Osteoblast (primary cell): Measurements from ENCODE around the gene MEI4. TPM values are rescaled to one million over a fixed set of nuclear protein-coding genes. Genes with fewer than 3 reads are reported as not detected.

Source experiments
- DNase-seq: peaks from one replicate; pipeline ENCODE4 v3.0.0; 2011; ENCODE audit warnings: low spot score, mixed read lengths; ENCODE audit not compliant: insufficient read length; ENCODE audit errors: missing footprints
- H2AFZ ChIP-seq: 2 replicates; pipeline ENCODE4 v1.6.0; 2011; ENCODE audit warnings: mild to moderate bottlenecking, low read length
- H3K27ac ChIP-seq: 2 replicates; pipeline ENCODE4 v1.5.1; 2011; ENCODE audit warnings: mild to moderate bottlenecking, low read depth, low read length, moderate library complexity
- H3K27me3 ChIP-seq: 2 replicates; pipeline ENCODE4 v1.6.0; 2012; ENCODE audit warnings: mild to moderate bottlenecking, control low read depth, inconsistent platforms, low read length, moderate library complexity; ENCODE audit not compliant: insufficient read depth
- H3K36me3 ChIP-seq: 2 replicates; pipeline ENCODE4 v1.5.1; 2011; ENCODE audit warnings: mild to moderate bottlenecking, low read length, control low read depth, moderate library complexity; ENCODE audit not compliant: insufficient read depth
- H3K4me1 ChIP-seq: 2 replicates; pipeline ENCODE4 v1.5.1; 2011; ENCODE audit warnings: mild to moderate bottlenecking, low read length, control low read depth, moderate library complexity; ENCODE audit not compliant: insufficient read depth
- H3K4me2 ChIP-seq: 2 replicates; pipeline ENCODE4 v1.6.0; 2011; ENCODE audit warnings: mild to moderate bottlenecking, low read length; ENCODE audit not compliant: insufficient read depth
- H3K4me3 ChIP-seq: fragments of 200-600 bp; sonication (generic); 3 replicates; pipeline ENCODE4 v1.5.1; 2012; ENCODE audit warnings: mild to moderate bottlenecking, low read length, inconsistent platforms; ENCODE audit not compliant: insufficient read depth
- H3K79me2 ChIP-seq: 2 replicates; pipeline ENCODE4 v1.6.0; 2012; ENCODE audit warnings: mild to moderate bottlenecking, low read length, control low read depth, inconsistent platforms; ENCODE audit not compliant: insufficient read depth
- H3K9me3 ChIP-seq: 2 replicates; pipeline ENCODE4 v1.5.1; 2011; ENCODE audit warnings: low read depth, low read length, control low read depth
- H4K20me1 ChIP-seq: 2 replicates; pipeline ENCODE4 v1.6.0; 2012; ENCODE audit warnings: mild to moderate bottlenecking, low read length, control low read depth; ENCODE audit not compliant: insufficient read depth
- total RNA-seq: library from RNA; depleted of rRNA; stranded (reverse); fragments of >200 nt; gene quantifications from 2 replicates; pipeline ENCODE4 v1.2.3, GENCODE V29; 2012
- TF ChIP-seq, protein P1 (sequence below): IDR thresholded peaks from 2 replicates; pipeline ENCODE4 v1.5.1; 2011; ENCODE audit warnings: mild to moderate bottlenecking, low read depth, low read length, moderate library complexity; ENCODE audit errors: extremely low read depth

MEI4 gene
- total RNA-seq, 1 donor = not detected

DNA sequence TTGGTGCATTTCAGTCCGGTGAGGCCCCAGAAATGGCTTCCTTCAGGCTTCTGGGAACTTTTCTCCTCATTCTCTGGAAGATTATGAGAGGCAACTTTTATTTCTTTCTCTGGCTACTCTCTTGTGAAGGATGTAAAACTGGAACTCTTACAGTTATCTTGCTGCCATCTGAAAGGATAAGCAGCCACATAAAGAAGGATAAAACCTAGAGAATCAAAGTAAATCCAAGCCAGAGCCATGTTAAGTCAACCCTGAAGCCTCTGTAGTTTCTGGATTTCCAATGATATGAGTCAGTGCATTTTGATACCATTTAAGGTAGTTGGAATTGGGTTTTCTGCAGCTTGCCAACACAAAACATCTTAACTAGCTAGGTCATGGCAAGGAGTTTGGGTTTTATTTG is 123.6 kb downstream of the MEI4 start:
- Histone ChIP-seq H3K79me2 (no peaks in the 10 kb centered on the region), H3K27ac (no peak overlapping the region), H3K4me2 (no peak overlapping the region), H3K36me3 (no peaks in the 10 kb centered on the region), H4K20me1 (no peaks in the 10 kb centered on the region), H3K27me3 (no peaks in the 10 kb centered on the region), H3K4me3 (no peak overlapping the region), H3K4me1 (no peaks in the 10 kb centered on the region), H2AFZ (no peak overlapping the region), H3K9me3 (no peaks in the 10 kb centered on the region)
- TF ChIP-seq, protein P1, sequence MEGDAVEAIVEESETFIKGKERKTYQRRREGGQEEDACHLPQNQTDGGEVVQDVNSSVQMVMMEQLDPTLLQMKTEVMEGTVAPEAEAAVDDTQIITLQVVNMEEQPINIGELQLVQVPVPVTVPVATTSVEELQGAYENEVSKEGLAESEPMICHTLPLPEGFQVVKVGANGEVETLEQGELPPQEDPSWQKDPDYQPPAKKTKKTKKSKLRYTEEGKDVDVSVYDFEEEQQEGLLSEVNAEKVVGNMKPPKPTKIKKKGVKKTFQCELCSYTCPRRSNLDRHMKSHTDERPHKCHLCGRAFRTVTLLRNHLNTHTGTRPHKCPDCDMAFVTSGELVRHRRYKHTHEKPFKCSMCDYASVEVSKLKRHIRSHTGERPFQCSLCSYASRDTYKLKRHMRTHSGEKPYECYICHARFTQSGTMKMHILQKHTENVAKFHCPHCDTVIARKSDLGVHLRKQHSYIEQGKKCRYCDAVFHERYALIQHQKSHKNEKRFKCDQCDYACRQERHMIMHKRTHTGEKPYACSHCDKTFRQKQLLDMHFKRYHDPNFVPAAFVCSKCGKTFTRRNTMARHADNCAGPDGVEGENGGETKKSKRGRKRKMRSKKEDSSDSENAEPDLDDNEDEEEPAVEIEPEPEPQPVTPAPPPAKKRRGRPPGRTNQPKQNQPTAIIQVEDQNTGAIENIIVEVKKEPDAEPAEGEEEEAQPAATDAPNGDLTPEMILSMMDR = no peak
- no peak for DNase-seq

DNA sequence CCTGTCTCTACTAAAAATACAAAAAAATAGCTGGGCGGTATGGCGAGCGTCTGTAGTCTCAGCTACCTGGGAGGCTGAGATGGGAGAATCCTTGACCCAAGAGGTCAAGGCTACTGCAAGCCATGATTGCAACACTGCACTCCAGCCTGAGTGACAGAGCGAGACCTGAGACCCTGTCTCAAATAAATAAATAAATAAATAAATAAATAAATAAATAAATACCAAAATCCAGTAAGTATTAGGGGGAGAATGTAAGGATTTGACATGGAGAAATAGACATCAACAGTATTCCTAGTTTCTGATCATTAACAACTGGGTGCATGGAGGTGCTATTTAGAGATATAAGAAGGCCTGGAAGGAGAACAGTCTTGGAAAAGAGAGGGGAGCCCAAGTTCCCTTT is 125.7 kb downstream of the MEI4 start:
- H3K36me3 ChIP-seq = no peaks in the 10 kb centered on the region
- no peaks in the 10 kb centered on the region for H3K4me1 ChIP-seq
- H3K27me3 ChIP-seq = no peaks in the 10 kb centered on the region
- H3K9me3 ChIP-seq = no peaks in the 10 kb centered on the region
- no peak overlapping the region for H3K4me2 ChIP-seq
- no peak for DNase-seq
- no peak overlapping the region for H3K27ac ChIP-seq
- TF ChIP-seq, protein P1 = no peak
- H3K79me2 ChIP-seq = no peaks in the 10 kb centered on the region
- H2AFZ ChIP-seq = no peak overlapping the region
- H3K4me3 ChIP-seq = no peak overlapping the region
- no peaks in the 10 kb centered on the region for H4K20me1 ChIP-seq

DNA sequence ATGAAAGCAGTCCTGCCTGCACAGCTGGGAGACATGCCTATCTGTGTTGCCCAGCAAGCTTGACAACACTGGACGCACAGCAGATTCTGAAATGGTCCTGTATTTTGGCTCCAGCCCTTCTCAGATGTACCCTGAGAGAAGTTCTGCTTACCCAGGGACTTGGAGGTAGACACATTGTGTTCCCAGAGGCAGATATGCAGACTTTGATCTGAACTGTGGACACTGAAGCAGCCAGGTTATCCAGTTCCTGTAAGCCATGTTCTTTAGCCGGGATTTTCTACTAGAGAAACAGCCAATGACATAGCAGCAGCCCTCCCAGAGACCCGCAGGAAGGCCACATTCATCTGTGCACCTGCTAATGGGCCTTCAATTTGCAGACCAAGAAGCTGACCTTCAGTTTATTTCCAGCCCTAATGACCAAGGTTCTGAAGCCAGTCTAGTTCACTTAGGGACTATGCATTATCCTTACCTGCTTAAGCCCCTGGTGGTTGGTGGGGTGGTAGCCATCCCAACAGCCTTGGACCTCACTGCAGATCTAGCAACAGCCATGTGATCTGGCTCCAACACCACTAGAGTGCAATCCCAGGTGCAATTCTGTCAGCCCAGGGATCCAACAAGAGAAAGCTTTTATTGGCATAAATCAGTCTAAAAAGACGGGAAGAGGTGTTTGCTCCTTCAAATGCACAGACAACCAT is 134.2 kb downstream of the MEI4 start:
- H3K4me2 ChIP-seq = no peak overlapping the region
- TF ChIP-seq, protein P1 = no peak
- no peak for DNase-seq
- H3K79me2 ChIP-seq = no peaks in the 10 kb centered on the region
- H3K36me3 ChIP-seq = no peaks in the 10 kb centered on the region
- H3K9me3 ChIP-seq = no peaks in the 10 kb centered on the region
- no peaks in the 10 kb centered on the region for H3K27me3 ChIP-seq
- H3K4me3 ChIP-seq = no peak overlapping the region
- H3K4me1 ChIP-seq = no peaks in the 10 kb centered on the region
- H2AFZ ChIP-seq = no peak overlapping the region
- H3K27ac ChIP-seq = no peak overlapping the region
- no peaks in the 10 kb centered on the region for H4K20me1 ChIP-seq

DNA sequence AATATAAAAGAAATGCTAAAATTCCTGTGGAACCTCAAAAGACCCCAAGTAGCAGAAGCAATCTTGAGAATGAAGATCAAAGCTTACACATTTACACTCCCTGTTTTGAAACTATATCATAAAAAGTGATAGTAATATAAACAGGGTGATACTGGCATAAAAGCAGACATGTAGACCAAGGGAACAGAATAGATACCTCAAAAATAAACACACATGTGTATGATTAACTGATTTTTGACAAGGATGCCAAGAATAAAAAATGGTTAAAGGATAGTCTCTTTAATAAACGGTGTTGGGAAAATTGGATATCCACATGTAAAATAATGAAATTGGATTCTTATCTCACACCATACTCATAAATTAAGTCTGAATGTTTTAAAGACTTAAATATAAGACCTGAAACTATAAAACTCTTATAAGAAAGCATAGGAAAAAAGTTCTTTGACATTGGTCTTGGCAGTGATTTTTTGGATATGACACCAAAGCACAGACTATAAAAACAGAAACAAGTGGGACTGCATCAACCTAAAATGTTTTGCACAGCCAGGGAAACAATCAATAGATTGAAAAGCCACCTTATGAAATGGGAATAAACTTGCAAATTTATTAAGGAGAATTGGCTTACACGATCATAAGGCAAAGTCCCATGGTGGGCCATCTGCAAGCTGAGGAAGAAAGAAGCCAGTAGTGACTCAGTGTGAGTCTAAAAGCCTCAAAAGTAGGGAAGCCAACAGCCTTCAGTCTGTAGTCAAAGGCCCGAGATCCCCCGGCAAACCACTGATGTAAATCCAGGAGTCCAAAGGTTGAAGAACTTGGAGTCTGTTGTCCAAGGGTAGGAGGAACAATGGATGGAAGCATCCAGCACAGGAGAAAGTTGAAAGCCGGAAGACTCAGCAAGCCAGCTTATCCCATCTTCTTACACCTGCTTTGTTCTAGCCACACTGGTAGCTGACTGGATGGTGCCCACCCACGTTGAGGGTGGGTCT is 144.3 kb downstream of the MEI4 start:
- TF ChIP-seq, protein P1 = no peak
- no peaks in the 10 kb centered on the region for H3K27me3 ChIP-seq
- no peaks in the 10 kb centered on the region for H3K9me3 ChIP-seq
- no peak for DNase-seq
- no peak overlapping the region for H3K4me2 ChIP-seq
- H3K36me3 ChIP-seq = no peaks in the 10 kb centered on the region
- H4K20me1 ChIP-seq = no peaks in the 10 kb centered on the region
- H2AFZ ChIP-seq = no peak overlapping the region
- H3K79me2 ChIP-seq = no peaks in the 10 kb centered on the region
- H3K27ac ChIP-seq = no peak overlapping the region
- no peaks in the 10 kb centered on the region for H3K4me1 ChIP-seq
- H3K4me3 ChIP-seq = no peak overlapping the region
